BLaER1 (cell line): ENCODE results near the gene BPI.
A peak's percentile ranks its signal among the peaks of the same experiment; 100 is the strongest.

Experiments used
- H3K27ac ChIP-seq: shearing (Covaris generic); formaldehyde crosslinking; 2 replicates; pipeline ENCODE4 v1.8.1; 2022
- H3K27me3 ChIP-seq: shearing (Covaris generic); formaldehyde crosslinking; 2 replicates; pipeline ENCODE4 v1.8.1; 2022
- H3K36me3 ChIP-seq: shearing (Covaris generic); formaldehyde crosslinking; 2 replicates; pipeline ENCODE4 v1.8.1; 2022
- H3K4me1 ChIP-seq: shearing (Covaris generic); formaldehyde crosslinking; 2 replicates; pipeline ENCODE4 v1.8.1; 2022
- H3K4me2 ChIP-seq: shearing (Covaris generic); formaldehyde crosslinking; 2 replicates; pipeline ENCODE4 v1.8.1; 2022
- H3K4me3 ChIP-seq: shearing (Covaris generic); formaldehyde crosslinking; 2 replicates; pipeline ENCODE4 v1.8.1; 2022
- H3K9ac ChIP-seq: shearing (Covaris generic); formaldehyde crosslinking; 2 replicates; pipeline ENCODE4 v1.8.1; 2022
- H3K9me3 ChIP-seq: shearing (Covaris generic); formaldehyde crosslinking; 2 replicates; pipeline ENCODE4 v1.8.1; 2022
- H4K20me1 ChIP-seq: shearing (Covaris generic); formaldehyde crosslinking; 2 replicates; pipeline ENCODE4 v1.8.1; 2022
- Cebpa-rat ChIP-seq: shearing (Covaris generic); IDR thresholded peaks from 2 replicates; pipeline ENCODE4 v1.8.1; 2022

Gene BPI

DNA sequence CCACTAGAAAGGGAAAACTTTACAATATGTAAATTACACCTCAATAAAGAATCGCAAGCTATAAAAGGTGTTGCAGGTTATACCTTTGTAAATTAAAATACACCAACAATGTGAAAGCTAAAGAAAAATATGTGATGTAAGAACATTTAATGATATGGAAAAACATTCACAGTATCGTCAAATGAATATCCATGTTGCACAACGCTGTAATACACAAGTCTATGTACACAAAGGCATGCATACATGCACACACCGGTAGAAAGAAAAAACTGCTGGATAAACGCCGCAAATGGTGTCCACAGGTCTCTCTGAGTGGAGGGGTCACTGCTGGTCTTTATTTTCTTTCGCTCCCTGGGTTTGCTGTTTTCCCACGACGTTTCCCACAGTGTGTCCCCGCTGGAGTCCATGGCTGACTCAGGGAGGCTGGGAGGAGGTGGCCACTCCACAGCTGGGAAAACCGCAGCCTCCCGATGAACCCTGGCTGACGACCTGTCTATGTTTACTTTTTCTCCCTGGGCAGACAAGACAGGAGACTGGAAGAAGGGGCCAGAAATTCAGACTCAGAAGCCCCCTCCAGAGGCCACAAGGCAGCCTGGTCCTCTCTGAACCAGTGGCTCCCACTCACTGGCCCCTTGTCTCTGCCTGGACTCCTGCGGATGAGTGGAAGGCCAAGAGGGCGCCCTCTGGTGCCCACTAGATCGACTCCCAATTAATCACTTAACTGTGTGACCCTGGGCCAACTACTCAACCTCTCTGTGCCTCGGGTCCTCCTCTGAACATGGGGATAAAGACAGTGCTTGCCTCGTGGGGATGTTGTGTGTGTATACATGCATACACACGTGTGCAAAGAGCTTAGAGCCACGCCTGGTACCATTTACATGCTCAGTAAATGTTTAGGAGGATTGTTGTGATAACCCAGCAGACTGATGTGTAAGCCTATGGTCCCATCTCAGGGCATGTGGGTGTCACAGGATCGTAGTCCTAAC lies 12.8 kb upstream of the BPI start:
- Histone ChIP-seq H3K27ac (no peak overlapping the region), H3K4me1 (peaks cover 13% of the 10 kb centered on the region), H3K9me3 (no peaks in the 10 kb centered on the region), H4K20me1 (no peaks in the 10 kb centered on the region), H3K36me3 (no peaks in the 10 kb centered on the region), H3K4me2 (no peak overlapping the region), H3K9ac (no peak overlapping the region), H3K4me3 (no peak overlapping the region), H3K27me3 (no peaks in the 10 kb centered on the region)
- no peak for TF ChIP-seq Cebpa-rat

DNA sequence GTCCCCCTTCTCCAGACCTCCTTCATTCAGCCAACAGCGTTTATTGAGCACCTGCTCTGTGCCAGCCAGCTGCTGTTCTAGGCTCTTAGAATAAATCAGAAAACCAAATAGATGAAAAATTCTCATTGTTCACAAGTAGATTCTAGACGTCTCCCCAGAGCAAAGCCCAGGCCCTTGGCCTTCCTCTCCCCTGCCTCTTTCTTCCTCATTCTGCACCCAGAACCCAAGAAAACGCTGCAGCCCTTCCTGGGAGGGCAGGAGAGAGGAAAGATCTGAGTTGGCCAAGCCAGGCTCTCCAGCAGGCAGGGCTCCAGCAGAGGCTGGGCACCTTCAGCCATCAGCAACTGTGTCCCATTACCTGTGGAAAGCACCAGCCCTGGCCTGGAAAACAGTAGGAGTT lies 12.0 kb upstream of the BPI start:
- Histone ChIP-seq H3K9me3 (no peaks in the 10 kb centered on the region), H3K27ac (no peak overlapping the region), H3K9ac (no peak overlapping the region), H3K27me3 (no peaks in the 10 kb centered on the region), H3K36me3 (no peaks in the 10 kb centered on the region), H4K20me1 (no peaks in the 10 kb centered on the region), H3K4me3 (no peak overlapping the region), H3K4me2 (no peak overlapping the region), H3K4me1 (peaks cover 13% of the 10 kb centered on the region)
- TF ChIP-seq Cebpa-rat, result no peak

DNA sequence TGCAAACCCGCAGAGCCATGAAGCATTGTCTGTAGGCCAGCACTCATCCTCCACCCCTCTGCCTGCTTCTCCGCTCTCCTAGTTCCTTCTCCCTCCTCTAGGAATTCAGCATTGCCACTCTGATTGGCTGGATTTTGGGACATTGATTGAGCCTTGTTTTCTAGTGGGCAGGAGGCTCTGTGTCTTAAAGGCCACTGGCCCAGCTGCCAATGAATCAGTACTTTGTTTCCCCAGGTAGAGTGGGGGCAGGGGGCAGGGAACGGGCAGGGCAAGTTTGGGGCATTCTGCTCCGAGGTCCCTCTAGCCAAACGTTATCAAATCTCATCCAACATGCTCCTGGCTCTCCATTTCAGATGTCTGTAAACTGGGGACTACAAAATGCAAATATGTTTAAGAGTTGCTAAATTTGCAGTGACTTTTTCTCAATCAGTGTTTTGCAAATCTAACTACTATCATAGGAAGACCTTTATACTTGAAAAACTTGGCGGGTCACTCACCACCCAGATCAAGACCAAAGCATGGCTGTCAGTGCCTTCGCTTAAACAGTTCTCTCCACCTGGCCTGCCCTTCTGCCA lies 10.4 kb upstream of the BPI start:
- H3K4me1 ChIP-seq, result peaks cover 8% of the 10 kb centered on the region
- H3K27ac ChIP-seq, result no peak overlapping the region
- no peak for TF ChIP-seq Cebpa-rat
- no peaks in the 10 kb centered on the region for H4K20me1 ChIP-seq
- H3K4me3 ChIP-seq, result no peak overlapping the region
- H3K9ac ChIP-seq, result no peak overlapping the region
- H3K9me3 ChIP-seq, result no peaks in the 10 kb centered on the region
- no peak overlapping the region for H3K4me2 ChIP-seq
- H3K27me3 ChIP-seq, result no peaks in the 10 kb centered on the region
- no peaks in the 10 kb centered on the region for H3K36me3 ChIP-seq

DNA sequence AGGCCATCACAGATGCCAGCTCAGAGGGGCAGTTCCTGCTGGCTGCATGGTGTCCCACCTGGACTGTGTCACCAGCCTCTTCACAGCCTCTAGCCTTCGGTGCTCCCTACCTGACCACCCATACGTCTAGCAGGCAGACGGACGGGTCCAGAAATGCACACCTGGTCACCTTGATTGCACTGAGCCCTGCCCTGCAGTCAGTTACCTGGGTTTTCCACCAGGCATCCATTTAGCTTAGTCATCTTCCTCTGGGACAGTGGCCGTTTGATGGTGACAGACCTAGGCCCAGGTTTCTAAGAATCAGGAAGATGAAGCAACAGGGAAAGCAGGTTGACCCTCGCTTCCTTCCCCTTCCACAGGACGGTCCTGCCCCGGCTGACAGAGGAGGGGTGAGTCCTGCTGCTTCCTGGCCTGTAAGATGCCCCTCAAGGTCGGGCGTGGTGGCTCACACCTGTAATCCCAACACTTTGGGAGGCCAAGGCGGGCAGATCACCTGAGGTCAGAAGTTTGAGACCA lies 9.8 kb upstream of the BPI start:
- Histone ChIP-seq H3K4me3 (no peak overlapping the region), H3K36me3 (no peaks in the 10 kb centered on the region), H4K20me1 (no peaks in the 10 kb centered on the region), H3K27ac (no peak overlapping the region), H3K27me3 (no peaks in the 10 kb centered on the region), H3K9me3 (no peaks in the 10 kb centered on the region), H3K9ac (no peak overlapping the region), H3K4me2 (no peak overlapping the region), H3K4me1 (peaks cover 12% of the 10 kb centered on the region)
- no peak for TF ChIP-seq Cebpa-rat

DNA sequence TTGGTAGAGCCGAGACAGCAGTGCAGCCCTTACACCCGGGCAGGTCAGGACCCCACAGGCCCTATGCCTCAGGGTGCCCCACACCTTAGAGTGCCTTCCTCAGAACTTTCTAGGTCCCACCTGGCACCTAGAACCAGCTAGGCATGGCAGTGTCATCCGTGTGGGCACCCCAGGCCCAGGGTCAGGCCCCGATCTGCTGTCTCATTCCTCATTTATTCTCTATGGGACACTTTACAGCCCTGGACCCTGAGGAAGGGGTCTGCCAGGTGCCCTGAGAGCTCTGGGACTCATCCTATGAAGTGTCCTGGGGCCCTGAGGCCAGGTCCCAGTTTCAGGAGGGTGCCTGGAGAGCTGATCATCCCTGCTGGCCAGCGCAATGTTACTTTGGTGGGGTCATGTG lies 8.1 kb upstream of the BPI start:
- Histone ChIP-seq H3K27me3 (0 out of 2 replicates have a peak, but pooled peaks cover 3% of the 10 kb centered on the region), H3K4me1 (peaks cover 17% of the 10 kb centered on the region), H3K9me3 (no peaks in the 10 kb centered on the region), H3K36me3 (no peaks in the 10 kb centered on the region), H3K4me2 (no peak overlapping the region), H3K9ac (no peak overlapping the region), H3K27ac (no peak overlapping the region), H3K4me3 (no peak overlapping the region), H4K20me1 (no peaks in the 10 kb centered on the region)
- no peak for TF ChIP-seq Cebpa-rat

DNA sequence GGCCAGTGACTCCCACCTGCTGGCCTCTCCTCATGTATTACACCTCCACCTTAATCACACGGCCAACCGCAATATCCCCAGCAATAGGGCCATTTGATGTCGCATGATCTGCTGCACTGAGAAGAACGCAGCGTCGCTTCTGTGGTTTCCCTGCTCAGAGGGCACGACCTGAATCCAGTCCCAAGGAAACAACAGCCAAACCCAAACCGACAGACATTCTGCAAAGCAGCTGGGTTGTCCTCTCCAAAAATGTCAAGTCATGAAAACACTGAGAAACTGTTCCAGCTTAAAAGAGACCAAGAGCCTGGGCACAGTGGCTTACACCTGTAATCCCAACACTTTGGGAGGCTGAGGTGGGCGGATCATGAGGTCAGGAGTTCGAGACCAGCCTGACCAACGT lies 7.5 kb upstream of the BPI start:
- H3K36me3 ChIP-seq, result no peaks in the 10 kb centered on the region
- TF ChIP-seq Cebpa-rat, result no peak
- peaks cover 17% of the 10 kb centered on the region for H3K4me1 ChIP-seq
- H3K4me3 ChIP-seq, result no peak overlapping the region
- H3K9me3 ChIP-seq, result no peaks in the 10 kb centered on the region
- 0 out of 2 replicates have a peak, but pooled peaks cover 3% of the 10 kb centered on the region for H3K27me3 ChIP-seq
- no peak overlapping the region for H3K4me2 ChIP-seq
- H3K27ac ChIP-seq, result no peak overlapping the region
- H4K20me1 ChIP-seq, result no peaks in the 10 kb centered on the region
- H3K9ac ChIP-seq, result no peak overlapping the region

DNA sequence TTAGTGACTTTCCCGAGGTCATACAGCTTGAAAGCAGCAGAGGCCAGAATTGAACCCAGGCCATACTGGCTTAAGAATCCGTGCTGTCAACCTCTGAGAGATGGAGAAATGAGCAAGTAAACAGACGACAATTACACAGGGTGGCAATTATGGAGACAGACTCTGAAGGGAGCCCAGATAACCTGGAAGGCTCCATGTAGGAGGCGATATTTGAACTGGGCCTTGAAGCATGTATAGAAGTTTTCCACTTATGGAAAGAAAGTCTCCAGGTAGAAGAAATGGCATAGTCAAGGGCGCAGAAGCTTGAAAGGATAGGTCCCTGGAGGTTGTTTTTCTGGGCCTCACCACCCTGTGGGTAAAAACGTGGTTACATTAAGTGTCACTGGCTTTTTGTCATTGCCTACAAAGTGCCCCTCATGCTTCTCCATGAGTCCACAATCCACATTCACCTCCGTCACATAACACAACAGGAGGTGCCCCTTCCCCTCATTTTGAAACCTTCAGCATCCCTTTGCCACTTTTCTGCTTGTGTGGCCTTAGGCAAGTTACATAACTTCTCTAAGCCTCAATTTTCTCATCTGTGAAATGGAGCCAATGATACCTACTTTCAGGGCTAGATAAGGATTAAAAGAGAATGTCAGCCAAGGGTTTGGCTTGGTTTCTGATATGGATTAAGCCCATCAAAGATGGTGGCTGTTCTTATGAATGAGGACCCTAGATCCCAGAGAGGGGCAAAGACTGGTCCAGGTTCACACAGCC lies 5.9 kb upstream of the BPI start:
- H3K4me2 ChIP-seq, result peak overlapping the region; percentile 59
- peaks cover 17% of the 10 kb centered on the region for H3K27me3 ChIP-seq
- TF ChIP-seq Cebpa-rat, result no peak
- no peaks in the 10 kb centered on the region for H3K9me3 ChIP-seq
- H3K4me3 ChIP-seq, result no peak overlapping the region
- peak overlapping the region; percentile 49 for H3K27ac ChIP-seq
- 0 out of 2 replicates have a peak overlapping the region, but pooled peaks have one; percentile 5 for H3K9ac ChIP-seq
- H3K4me1 ChIP-seq, result peaks cover 21% of the 10 kb centered on the region
- peaks cover 6% of the 10 kb centered on the region for H4K20me1 ChIP-seq
- H3K36me3 ChIP-seq, result no peaks in the 10 kb centered on the region

DNA sequence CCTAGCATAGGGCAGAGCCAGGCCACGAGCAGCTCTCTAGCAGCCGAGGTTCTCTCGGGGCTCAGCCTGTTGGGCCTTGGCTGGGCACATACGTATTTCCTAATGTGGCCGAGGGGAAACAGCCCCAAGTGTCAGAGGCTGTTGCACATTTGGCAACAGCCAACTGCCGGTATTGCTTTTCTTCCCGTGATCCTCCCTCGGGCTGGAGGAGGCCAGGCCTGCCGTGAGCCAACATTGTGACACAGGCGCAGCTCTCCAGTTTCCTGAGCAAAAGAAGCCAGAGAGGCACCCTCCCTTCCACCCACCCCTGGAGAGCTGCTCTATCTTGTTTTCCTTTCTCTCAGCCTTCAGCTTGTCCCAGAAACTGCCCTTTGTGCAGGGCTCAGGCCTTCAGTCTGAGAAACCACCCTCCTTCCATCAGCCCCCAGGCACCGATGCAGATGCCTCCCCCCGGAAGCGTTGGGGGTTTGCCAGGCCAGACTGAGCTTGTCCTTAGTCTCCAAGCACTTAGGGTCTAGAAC lies 5.1 kb upstream of the BPI start:
- Histone ChIP-seq H3K9me3 (no peaks in the 10 kb centered on the region), H3K27ac (peak overlapping the region; percentile 49), H3K4me1 (peaks cover 29% of the 10 kb centered on the region), H3K27me3 (peaks cover 23% of the 10 kb centered on the region), H3K4me2 (peak overlapping the region; percentile 59), H3K36me3 (no peaks in the 10 kb centered on the region), H3K4me3 (no peak overlapping the region), H3K9ac (0 out of 2 replicates have a peak overlapping the region, but pooled peaks have one; percentile 5), H4K20me1 (peaks cover 13% of the 10 kb centered on the region)
- TF ChIP-seq Cebpa-rat, result no peak

DNA sequence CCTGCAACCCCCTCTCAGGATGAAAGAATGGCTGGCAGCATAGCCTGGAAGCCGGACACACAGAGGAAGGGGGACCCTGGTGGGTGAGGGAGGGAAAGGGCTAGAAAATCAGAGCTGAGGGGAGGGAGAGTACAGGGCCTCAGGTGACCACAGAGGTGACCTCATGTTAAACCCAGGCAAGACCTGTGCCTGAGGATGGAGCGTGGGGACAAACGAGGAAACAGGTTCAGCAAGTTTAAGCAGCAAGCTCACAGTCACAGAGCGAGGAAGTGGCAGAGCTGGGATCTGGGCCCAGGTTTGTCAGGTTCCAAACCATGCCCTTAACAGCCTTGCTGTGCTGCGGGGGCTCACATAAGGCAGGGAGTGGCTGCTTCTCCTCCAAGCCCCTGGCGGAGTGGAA lies 4.0 kb upstream of the BPI start:
- Histone ChIP-seq H3K9me3 (no peaks in the 10 kb centered on the region), H3K27me3 (peaks cover 23% of the 10 kb centered on the region), H3K4me1 (peaks cover 40% of the 10 kb centered on the region), H3K9ac (no peak overlapping the region), H3K4me2 (no peak overlapping the region), H4K20me1 (peaks cover 23% of the 10 kb centered on the region), H3K4me3 (no peak overlapping the region), H3K27ac (no peak overlapping the region), H3K36me3 (no peaks in the 10 kb centered on the region)
- no peak for TF ChIP-seq Cebpa-rat
